ENCODE data around the gene RASGEF1C.

GRCh38 chr5:180140571-180140970, 68.4 kb downstream of the RASGEF1C start:
- TF ChIP-seq CTCF (IDR thresholded peaks at IDR 0.05; ENCODE audit: low read depth, low read length) = no peak
- TF ChIP-seq EZH2phosphoT487 (IDR thresholded peaks at IDR 0.05; ENCODE audit: low read depth) = no peak
